HG02678 (cell line): Measurements from ENCODE around the gene CLRN1.

Experiments
- ATAC-seq: cut with Tn5 transposase; IDR thresholded peaks from one replicate; pipeline ENCODE4 v1.9.1; 2021; ENCODE audit warnings: mild to moderate bottlenecking, moderate library complexity; ENCODE audit not compliant: unreplicated experiment

The CLRN1 gene

GRCh38 chr3:150978566-150979148 lies 6.1 kb upstream of the CLRN1 start:
- no peak for ATAC-seq

GRCh38 chr3:150975992-150976368 lies 3.5 kb upstream of the CLRN1 start:
- ATAC-seq: no peak

GRCh38 chr3:150975086-150975991 lies 2.8 kb upstream of the CLRN1 start:
- ATAC-seq: no peak

GRCh38 chr3:150970665-150971324 lies 1.7 kb downstream of the CLRN1 start:
- no peak for ATAC-seq

GRCh38 chr3:150968341-150969035 lies 4.0 kb downstream of the CLRN1 start:
- no peak for ATAC-seq

- no peak for ATAC-seq
These were observed 7.1 kb downstream of the CLRN1 start for GRCh38 chr3:150965436-150965835.

GRCh38 chr3:150961949-150962348 lies 10.6 kb downstream of the CLRN1 start:
- ATAC-seq: no peak

- ATAC-seq: no peak
These were observed 11.5 kb downstream of the CLRN1 start for GRCh38 chr3:150960708-150961684.

GRCh38 chr3:150958683-150959082 lies 13.8 kb downstream of the CLRN1 start:
- ATAC-seq: no peak

- ATAC-seq: no peak
These were observed 16.2 kb downstream of the CLRN1 start for GRCh38 chr3:150956376-150956775.

GRCh38 chr3:150951923-150952322 lies 20.6 kb downstream of the CLRN1 start:
- no peak for ATAC-seq

- ATAC-seq: no peak
These were observed 27.1 kb downstream of the CLRN1 start for GRCh38 chr3:150945226-150946032.

- ATAC-seq: no peak
These were observed 30.3 kb downstream of the CLRN1 start for GRCh38 chr3:150942221-150942620.

GRCh38 chr3:150936693-150937092 lies 35.8 kb downstream of the CLRN1 start:
- no peak for ATAC-seq

GRCh38 chr3:150933473-150933995 lies 39.0 kb downstream of the CLRN1 start:
- no peak for ATAC-seq

GRCh38 chr3:150931745-150932144 lies 40.8 kb downstream of the CLRN1 start:
- ATAC-seq: no peak

GRCh38 chr3:150930839-150931238 lies 41.7 kb downstream of the CLRN1 start:
- ATAC-seq: no peak

GRCh38 chr3:150928234-150928633 lies 44.3 kb downstream of the CLRN1 start:
- ATAC-seq: no peak

GRCh38 chr3:150926328-150926727 lies 46.2 kb downstream of the CLRN1 start:
- ATAC-seq: no peak
